ENCODE data around the gene APPL2.

DNA sequence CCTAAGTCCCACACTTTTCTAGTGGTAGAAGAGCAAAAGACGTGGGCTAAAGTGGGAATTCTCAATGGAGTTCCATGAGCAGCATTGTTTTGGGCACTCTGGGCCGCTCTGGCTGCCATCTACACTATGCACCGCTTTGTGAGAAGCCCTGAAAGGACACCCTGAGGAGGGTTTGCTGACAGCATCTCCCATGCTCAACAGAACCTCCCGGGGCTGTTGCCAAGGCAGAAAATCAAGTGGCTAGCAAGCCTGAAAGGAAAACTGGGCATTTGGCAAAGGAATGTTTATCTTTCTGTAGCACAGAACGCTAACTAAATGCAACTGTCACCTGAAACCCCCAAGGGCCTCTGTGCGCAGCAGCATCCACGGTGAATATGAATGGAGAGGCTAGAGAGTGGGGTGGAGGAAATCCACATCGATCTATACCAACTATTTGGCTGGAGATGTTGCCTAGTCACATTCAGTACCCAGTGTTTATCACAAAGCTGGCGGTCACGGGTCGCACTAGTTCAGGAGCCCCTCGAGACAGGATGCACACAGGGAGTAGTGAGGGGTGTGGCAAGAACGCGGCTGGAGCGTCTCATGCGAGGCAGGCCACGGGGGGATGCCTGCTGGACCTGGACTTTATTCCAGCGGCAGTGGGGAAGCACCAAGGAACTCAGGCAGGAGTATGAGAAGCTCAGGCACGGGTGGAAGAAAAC, 14.2 kb downstream of the APPL2 start:
- TF ChIP-seq CTCF (IDR thresholded peaks at IDR 0.05), result no peak
- no peak for TF ChIP-seq EP300 (IDR thresholded peaks at IDR 0.05)
